Measurements from ENCODE around the gene FOLR2. TPM values are rescaled to one million over a fixed set of nuclear protein-coding genes. Genes with fewer than 3 reads are reported as not detected.

The FOLR2 gene
- total RNA-seq, 2 donors from 2014 or later: not detected

DNA sequence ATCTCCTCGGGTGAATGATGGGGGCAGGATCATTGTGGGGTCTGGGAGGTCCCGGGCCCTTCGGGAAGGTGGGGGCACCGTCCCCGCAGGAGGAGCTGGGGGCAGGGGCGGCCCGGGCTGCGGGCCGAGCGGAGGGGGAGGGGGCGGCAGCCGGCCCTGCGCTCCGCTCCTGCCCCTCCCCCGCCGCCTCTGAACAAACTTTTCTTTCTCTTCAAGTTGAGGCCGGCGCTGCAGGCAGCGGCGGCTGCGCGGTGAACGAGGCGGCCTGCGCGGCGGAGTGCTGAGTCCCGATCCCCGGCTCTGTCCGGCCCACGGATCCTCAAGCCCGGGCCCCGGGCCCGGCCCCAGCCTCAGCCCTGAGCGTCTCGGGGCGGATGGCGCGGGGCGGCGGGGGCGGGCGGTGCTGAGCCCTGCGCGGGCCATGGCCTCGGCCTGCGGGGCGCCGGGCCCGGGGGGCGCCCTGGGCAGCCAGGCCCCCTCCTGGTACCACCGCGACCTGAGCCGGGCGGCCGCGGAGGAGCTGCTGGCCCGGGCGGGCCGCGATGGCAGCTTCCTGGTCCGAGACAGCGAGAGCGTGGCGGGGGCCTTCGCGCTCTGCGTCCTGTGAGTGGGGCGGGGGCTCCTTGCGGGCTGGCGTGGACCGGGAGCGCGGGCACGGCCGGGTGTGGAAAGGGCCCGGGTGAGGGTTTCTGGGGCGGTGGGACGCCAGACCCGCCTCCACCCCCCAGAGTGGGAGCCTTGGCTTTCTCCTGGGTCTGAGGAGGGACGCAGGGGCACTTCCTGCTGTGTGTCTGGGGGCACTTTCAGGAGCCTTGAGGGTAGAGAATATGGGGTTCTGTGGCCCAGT lies 8.2 kb downstream of the FOLR2 start, which contains the start of gene INPPL1:
TSS of gene INPPL1 (plus strand) at position 204 of the 847 bp plus-strand sequence. CDS start at position 422, 218 bp downstream.
- peak; percentile 76 for DNase-seq
- Histone ChIP-seq H3K27ac (ENCODE audit: low read depth, low read length) (peak within 1 kb of the TSS; percentile 83), H3K9ac (ENCODE audit: extremely low read depth, low read length, poor library complexity, severe bottlenecking) (peak within 1 kb of the TSS; percentile 86), H3K4me1 (ENCODE audit: control insufficient read depth, insufficient read depth, low read length) (peaks cover 16% of the 10 kb centered on the region), H3K4me3 (ENCODE audit: low read length) (peak within 1 kb of the TSS; percentile 97), H3K36me3 (ENCODE audit: control insufficient read depth, insufficient read depth, low read length) (peaks cover 37% of the 10 kb centered on the region), H3K27me3 (ENCODE audit: control insufficient read depth, insufficient read depth, low read length, poor library complexity, severe bottlenecking) (no peaks in the 10 kb centered on the region), H3K9me3 (ENCODE audit: control insufficient read depth, low read length) (no peaks in the 10 kb centered on the region)
- Mint-ChIP-seq H3K36me3 (ENCODE audit: low read depth) (peaks cover 26% of the 10 kb centered on the region), H3K4me1 (peaks cover 32% of the 10 kb centered on the region), H3K27ac (peak within 1 kb of the TSS; percentile 97), H3K27me3 (ENCODE audit: insufficient read depth) (no peaks in the 10 kb centered on the region), H3K4me3 (peak within 1 kb of the TSS; percentile 98), H3K9me3 (no peaks in the 10 kb centered on the region)
- TF ChIP-seq, protein P1, sequence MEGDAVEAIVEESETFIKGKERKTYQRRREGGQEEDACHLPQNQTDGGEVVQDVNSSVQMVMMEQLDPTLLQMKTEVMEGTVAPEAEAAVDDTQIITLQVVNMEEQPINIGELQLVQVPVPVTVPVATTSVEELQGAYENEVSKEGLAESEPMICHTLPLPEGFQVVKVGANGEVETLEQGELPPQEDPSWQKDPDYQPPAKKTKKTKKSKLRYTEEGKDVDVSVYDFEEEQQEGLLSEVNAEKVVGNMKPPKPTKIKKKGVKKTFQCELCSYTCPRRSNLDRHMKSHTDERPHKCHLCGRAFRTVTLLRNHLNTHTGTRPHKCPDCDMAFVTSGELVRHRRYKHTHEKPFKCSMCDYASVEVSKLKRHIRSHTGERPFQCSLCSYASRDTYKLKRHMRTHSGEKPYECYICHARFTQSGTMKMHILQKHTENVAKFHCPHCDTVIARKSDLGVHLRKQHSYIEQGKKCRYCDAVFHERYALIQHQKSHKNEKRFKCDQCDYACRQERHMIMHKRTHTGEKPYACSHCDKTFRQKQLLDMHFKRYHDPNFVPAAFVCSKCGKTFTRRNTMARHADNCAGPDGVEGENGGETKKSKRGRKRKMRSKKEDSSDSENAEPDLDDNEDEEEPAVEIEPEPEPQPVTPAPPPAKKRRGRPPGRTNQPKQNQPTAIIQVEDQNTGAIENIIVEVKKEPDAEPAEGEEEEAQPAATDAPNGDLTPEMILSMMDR (conservative IDR thresholded peaks at IDR 0.05): no peak
- WGBS, 2 experiments (ENCODE audit: insufficient coverage in 1 of 2, insufficient read length in 1 of 2): 0% methylated on average over 31 to 80 of the region's 81 CpGs

DNA sequence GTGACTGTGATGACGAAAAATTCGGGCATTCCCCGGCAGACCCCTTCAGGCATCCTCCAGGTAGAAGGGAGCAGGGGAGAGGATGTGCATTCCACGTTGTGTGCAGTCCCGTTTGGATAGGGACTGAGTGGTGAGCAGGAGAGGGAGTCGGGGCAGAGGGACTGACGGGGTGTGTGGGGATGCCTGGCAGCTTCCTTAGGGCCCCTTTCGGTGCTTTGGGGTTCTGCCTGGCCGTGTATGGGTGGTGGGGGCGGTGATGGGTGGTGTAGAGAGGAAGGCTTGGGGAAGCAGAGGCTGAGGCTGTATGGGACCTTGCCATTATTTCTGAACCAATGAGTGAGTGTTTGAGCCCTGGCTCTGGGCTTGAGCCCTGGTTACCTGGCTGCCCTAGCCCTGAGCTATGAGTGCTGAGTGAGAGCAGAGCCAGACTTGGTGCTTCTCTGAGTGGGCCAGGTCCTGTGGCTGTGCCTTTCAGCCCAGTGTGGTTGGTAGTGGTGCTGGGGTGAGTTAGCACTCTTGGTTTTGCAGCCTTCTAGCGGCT lies 8.9 kb downstream of the FOLR2 start:
- H3K4me3 ChIP-seq (ENCODE audit: low read length): peak overlapping the region; percentile 97
- H3K36me3 Mint-ChIP-seq (ENCODE audit: low read depth): peaks cover 32% of the 10 kb centered on the region
- no peaks in the 10 kb centered on the region for H3K27me3 ChIP-seq (ENCODE audit: control insufficient read depth, insufficient read depth, low read length, poor library complexity, severe bottlenecking)
- H3K27ac Mint-ChIP-seq: peak overlapping the region; percentile 92
- no peak overlapping the region for H3K27ac ChIP-seq (ENCODE audit: low read depth, low read length)
- H3K9me3 Mint-ChIP-seq: no peaks in the 10 kb centered on the region
- peak; percentile 62 for DNase-seq
- no peaks in the 10 kb centered on the region for H3K9me3 ChIP-seq (ENCODE audit: control insufficient read depth, low read length)
- H3K27me3 Mint-ChIP-seq (ENCODE audit: insufficient read depth): no peaks in the 10 kb centered on the region
- WGBS, 2 experiments (ENCODE audit: insufficient coverage in 1 of 2, insufficient read length in 1 of 2): 5 to 9% methylated on average over 6 to 11 of the region's 11 CpGs
- peaks cover 16% of the 10 kb centered on the region for H3K4me1 ChIP-seq (ENCODE audit: control insufficient read depth, insufficient read depth, low read length)
- H3K4me3 Mint-ChIP-seq: peak overlapping the region; percentile 98
- peaks cover 44% of the 10 kb centered on the region for H3K36me3 ChIP-seq (ENCODE audit: control insufficient read depth, insufficient read depth, low read length)
- H3K9ac ChIP-seq (ENCODE audit: extremely low read depth, low read length, poor library complexity, severe bottlenecking): peak overlapping the region; percentile 86
- H3K4me1 Mint-ChIP-seq: peaks cover 32% of the 10 kb centered on the region
- TF ChIP-seq, protein P1 (conservative IDR thresholded peaks at IDR 0.05): no peak

DNA sequence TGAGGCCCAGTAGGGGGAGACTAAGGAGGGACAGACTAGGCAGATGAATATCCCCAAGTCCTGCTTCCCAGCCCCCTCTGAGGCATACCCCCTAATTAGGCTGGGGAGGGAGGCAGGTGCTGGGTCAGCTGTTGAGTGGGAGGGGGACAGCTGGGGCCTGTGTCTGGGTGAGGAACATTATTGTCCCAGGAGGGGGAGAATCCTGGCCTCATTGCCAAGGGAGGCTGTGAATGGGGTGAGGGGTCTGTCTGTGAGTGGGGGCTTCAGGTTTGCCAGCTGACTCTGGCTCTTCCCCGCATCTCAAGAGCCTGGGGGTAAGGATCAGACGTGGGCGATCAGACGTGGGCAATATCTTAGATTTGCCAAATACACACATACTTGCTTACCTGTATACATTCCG lies 10.1 kb downstream of the FOLR2 start:
- H3K36me3 ChIP-seq (ENCODE audit: control insufficient read depth, insufficient read depth, low read length): peaks cover 56% of the 10 kb centered on the region
- no peak overlapping the region for H3K27ac ChIP-seq (ENCODE audit: low read depth, low read length)
- H3K4me3 Mint-ChIP-seq: peak overlapping the region; percentile 98
- TF ChIP-seq, protein P1 (conservative IDR thresholded peaks at IDR 0.05): no peak
- no peak overlapping the region for H3K27ac Mint-ChIP-seq
- no peaks in the 10 kb centered on the region for H3K9me3 Mint-ChIP-seq
- DNase-seq: peak; percentile 33
- peaks cover 26% of the 10 kb centered on the region for H3K4me1 Mint-ChIP-seq
- H3K4me1 ChIP-seq (ENCODE audit: control insufficient read depth, insufficient read depth, low read length): peaks cover 16% of the 10 kb centered on the region
- H3K4me3 ChIP-seq (ENCODE audit: low read length): peak overlapping the region; percentile 97
- WGBS, 2 experiments (ENCODE audit: insufficient coverage in 1 of 2, insufficient read length in 1 of 2): 89 to 100% methylated on average over 1 to 5 of the region's 5 CpGs
- H3K27me3 Mint-ChIP-seq (ENCODE audit: insufficient read depth): no peaks in the 10 kb centered on the region
- no peaks in the 10 kb centered on the region for H3K9me3 ChIP-seq (ENCODE audit: control insufficient read depth, low read length)
- H3K36me3 Mint-ChIP-seq (ENCODE audit: low read depth): peaks cover 42% of the 10 kb centered on the region
- H3K9ac ChIP-seq (ENCODE audit: extremely low read depth, low read length, poor library complexity, severe bottlenecking): peak overlapping the region; percentile 15
- H3K27me3 ChIP-seq (ENCODE audit: control insufficient read depth, insufficient read depth, low read length, poor library complexity, severe bottlenecking): no peaks in the 10 kb centered on the region
